ENCODE data around the gene KRT24.

KRT24 gene

GRCh38 chr17:40699371-40699770 is 4.2 kb downstream of the KRT24 start:
- TF ChIP-seq ARNTL (CRISPR knock-in tag; IDR thresholded peaks at IDR 0.05; ENCODE audit: borderline replicate concordance, low read depth) (no peak), PPARA (CRISPR knock-in tag; IDR thresholded peaks at IDR 0.05; ENCODE audit: borderline replicate concordance) (no peak), ISL1 (CRISPR knock-in tag; IDR thresholded peaks at IDR 0.05) (no peak), ZNF565 (CRISPR knock-in tag; conservative IDR thresholded peaks at IDR 0.05; ENCODE audit: low read depth) (no peak), CSRNP3 (CRISPR knock-in tag; IDR thresholded peaks at IDR 0.05) (no peak), POU6F1 (CRISPR knock-in tag; IDR thresholded peaks at IDR 0.05; ENCODE audit: borderline replicate concordance, low read depth) (no peak)
- ATAC-seq, result no peak

GRCh38 chr17:40697297-40697696 is 6.3 kb downstream of the KRT24 start:
- no peak for ATAC-seq
- TF ChIP-seq CREB5 (CRISPR knock-in tag; IDR thresholded peaks at IDR 0.05; ENCODE audit: low read depth) (no peak), SNAI2 (CRISPR knock-in tag; IDR thresholded peaks at IDR 0.05) (no peak), ESRRG (CRISPR knock-in tag; IDR thresholded peaks at IDR 0.05) (no peak)

- no peak for ATAC-seq
- TF ChIP-seq ARNTL (CRISPR knock-in tag; IDR thresholded peaks at IDR 0.05; ENCODE audit: borderline replicate concordance, low read depth) (no peak), ISL1 (CRISPR knock-in tag; IDR thresholded peaks at IDR 0.05) (no peak), BACH2 (CRISPR knock-in tag; IDR thresholded peaks at IDR 0.05; ENCODE audit: borderline replicate concordance) (no peak)
Observed at GRCh38 chr17:40696651-40697072, 6.9 kb downstream of the KRT24 start.

- TF ChIP-seq TSHZ2 (CRISPR knock-in tag; IDR thresholded peaks at IDR 0.05) (no peak), CSRNP3 (CRISPR knock-in tag; IDR thresholded peaks at IDR 0.05) (no peak), BACH2 (CRISPR knock-in tag; IDR thresholded peaks at IDR 0.05; ENCODE audit: borderline replicate concordance) (no peak), CREB5 (CRISPR knock-in tag; IDR thresholded peaks at IDR 0.05; ENCODE audit: low read depth) (no peak), ESRRG (CRISPR knock-in tag; IDR thresholded peaks at IDR 0.05) (no peak), ZFP30 (CRISPR knock-in tag; IDR thresholded peaks at IDR 0.05) (no peak), RARB (CRISPR knock-in tag; IDR thresholded peaks at IDR 0.05) (no peak), GLIS3 (CRISPR knock-in tag; IDR thresholded peaks at IDR 0.05) (no peak), TOX (CRISPR knock-in tag; IDR thresholded peaks at IDR 0.05; ENCODE audit: borderline replicate concordance) (no peak), TCF4 (CRISPR knock-in tag; IDR thresholded peaks at IDR 0.05; ENCODE audit: borderline replicate concordance) (no peak), SNAI2 (CRISPR knock-in tag; IDR thresholded peaks at IDR 0.05) (no peak), ZC3H10 (CRISPR knock-in tag; IDR thresholded peaks at IDR 0.05) (no peak), CSDC2 (CRISPR knock-in tag; IDR thresholded peaks at IDR 0.05) (no peak), ARNTL (CRISPR knock-in tag; IDR thresholded peaks at IDR 0.05; ENCODE audit: borderline replicate concordance, low read depth) (no peak), OSR1 (CRISPR knock-in tag; IDR thresholded peaks at IDR 0.05) (no peak), ZNF565 (CRISPR knock-in tag; conservative IDR thresholded peaks at IDR 0.05; ENCODE audit: low read depth) (no peak)
- no peak for ATAC-seq
Observed at GRCh38 chr17:40695874-40696472, 7.6 kb downstream of the KRT24 start.

Measured in SK-N-SH treated with all-trans-retinoic acid at 6 μM for 48 hours (cell line).